ENCODE data around the gene BACE1-AS. TPM values are rescaled to one million over a fixed set of nuclear protein-coding genes. Genes with fewer than 3 reads are reported as not detected.

BACE1-AS gene
- total and polyA plus RNA-seq, 2 experiments from 2014 or later = 10.6 to 19.6 TPM

GRCh38 chr11:117299351-117300282, 8.5 kb downstream of the BACE1-AS start:
- H3K4me3 ChIP-seq = no peak overlapping the region
- no peak for DNase-seq (ENCODE audit: low spot score)
- peaks cover 37% of the 10 kb centered on the region for H3K4me1 Mint-ChIP-seq

More at GRCh38 chr11:117299351-117300282, 8.5 kb downstream of the BACE1-AS start:
- Histone ChIP-seq H3K36me3 (ENCODE audit: insufficient read depth) (no peaks in the 10 kb centered on the region), H3K9me2 (ENCODE audit: insufficient read depth) (no peaks in the 10 kb centered on the region), H2AFZ (peak overlapping the region; percentile 47; the same call in 1 of the 2 replicates), H3K4me2 (peak overlapping the region; percentile 60; the same call in 1 of the 2 replicates), H3K4me1 (ENCODE audit: insufficient read depth) (peaks cover 33% of the 10 kb centered on the region), H3K79me2 (replicated peaks; ENCODE audit: insufficient read depth) (no peaks in the 10 kb centered on the region), H3F3A (replicated peaks; ENCODE audit: low read depth) (no peaks in the 10 kb centered on the region), H3K27ac (ENCODE audit: low read depth) (no peak overlapping the region), H3K27me3 (ENCODE audit: insufficient read depth) (no peaks in the 10 kb centered on the region), H4K20me1 (replicated peaks; ENCODE audit: insufficient read depth) (no peaks in the 10 kb centered on the region; the same call in 1 of the 2 replicates)
- peak; percentile 26 for ATAC-seq
- H3K4me3 Mint-ChIP-seq = peak overlapping the region; percentile 13; the same call in 1 of the 3 replicates
- peak overlapping the region; percentile 43; the same call in 1 of the 2 replicates for H3K27ac Mint-ChIP-seq
- no peaks in the 10 kb centered on the region for H3K9me3 Mint-ChIP-seq
- TF ChIP-seq NANOG (IDR thresholded peaks at IDR 0.05; ENCODE audit: borderline replicate concordance) = no peak
- TF ChIP-seq EZH2phosphoT487 (IDR thresholded peaks at IDR 0.05; ENCODE audit: unreplicated experiment) = no peak
- no peak for TF ChIP-seq ZNF462 (CRISPR knock-in tag; IDR thresholded peaks at IDR 0.05)
- TF ChIP-seq EZH2 (IDR thresholded peaks at IDR 0.05; ENCODE audit: low read depth, unreplicated experiment) = no peak
- TF ChIP-seq REST (IDR thresholded peaks at IDR 0.05; ENCODE audit: unreplicated experiment) = no peak
- no peak for TF ChIP-seq STAT1 (IDR thresholded peaks at IDR 0.05; ENCODE audit: unreplicated experiment)
- no peak for TF ChIP-seq ETS1 (IDR thresholded peaks at IDR 0.05)
- TF ChIP-seq ZNF331 (CRISPR knock-in tag; IDR thresholded peaks at IDR 0.05; ENCODE audit: low read depth) = no peak
- TF ChIP-seq ZNF114 (CRISPR knock-in tag; IDR thresholded peaks at IDR 0.05) = no peak
- no peak for TF ChIP-seq POLR2AphosphoS5 (IDR thresholded peaks at IDR 0.05; ENCODE audit: low read depth)
- TF ChIP-seq CREB1 (CRISPR knock-in tag; IDR thresholded peaks at IDR 0.05; ENCODE audit: low read depth) = no peak
- TF ChIP-seq CTCF (conservative IDR thresholded peaks at IDR 0.05; ENCODE audit: low read depth in 2 of 2) = no peak
- TF ChIP-seq JUNB (IDR thresholded peaks at IDR 0.05; ENCODE audit: unreplicated experiment) = no peak
- no peaks in the 10 kb centered on the region for H3K36me3 Mint-ChIP-seq (ENCODE audit: low read depth)
- peaks cover 25% of the 10 kb centered on the region for H3K27me3 Mint-ChIP-seq (ENCODE audit: insufficient read depth, low read depth, poor library complexity)
